Measurements from ENCODE around the gene GREB1L. TPM values are rescaled to one million over a fixed set of nuclear protein-coding genes. Genes with fewer than 3 reads are reported as not detected.
"Not testable (repeated sequence)": the region's sequence is repeated elsewhere in the genome, so short reads cannot be mapped to it uniquely, and the experiment has no call there.

The GREB1L gene
- total RNA-seq, 2 experiments from 2014 or later, result not detected

DNA sequence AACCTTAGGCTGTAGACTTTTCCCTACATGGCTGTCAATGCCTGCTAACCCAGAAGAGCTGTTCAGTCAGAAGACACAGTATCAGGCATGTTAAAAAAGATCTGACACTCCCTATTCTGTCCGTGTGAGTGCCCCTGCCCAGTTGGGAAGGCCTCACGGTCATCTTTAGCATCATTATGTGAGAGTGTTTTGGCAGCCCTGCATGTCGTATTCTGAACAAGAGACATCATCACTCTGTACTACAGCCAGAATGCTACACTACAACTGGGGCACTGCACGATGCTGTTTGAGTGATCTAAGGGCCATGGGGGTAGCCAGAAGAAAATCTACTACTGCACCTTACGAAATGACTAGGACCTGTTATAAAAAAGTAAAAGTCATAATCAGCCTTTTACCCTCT, 67.2 kb downstream of the GREB1L start:
- DNase-seq, result no peak
- ChIA-PET POLR2A (no interaction called here), CTCF (no interaction called here)
- intact Hi-C loops (cut with DNase I, micrococcal nuclease), result no loop called here
- H3K27ac Mint-ChIP-seq, result no peak overlapping the region
- peaks cover 8% of the 10 kb centered on the region for H3K27me3 Mint-ChIP-seq
- Histone ChIP-seq H3K4me1 (ENCODE audit: insufficient read depth, low read length) (no peaks in the 10 kb centered on the region), H3K4me3 (ENCODE audit: low read length) (no peak overlapping the region), H3K36me3 (ENCODE audit: insufficient read depth, low read length) (no peaks in the 10 kb centered on the region), H3K27me3 (ENCODE audit: control insufficient read depth in 1 of 2, insufficient read depth in 2 of 2, low read length in 2 of 2) (no peaks in the 10 kb centered on the region), H3K27ac (ENCODE audit: low read depth in 1 of 2, low read length in 2 of 2) (no peak overlapping the region), H3K9me3 (ENCODE audit: control insufficient read depth in 1 of 2, insufficient read depth in 1 of 2, low read length in 2 of 2) (no peaks in the 10 kb centered on the region)
- TF ChIP-seq, protein P1, sequence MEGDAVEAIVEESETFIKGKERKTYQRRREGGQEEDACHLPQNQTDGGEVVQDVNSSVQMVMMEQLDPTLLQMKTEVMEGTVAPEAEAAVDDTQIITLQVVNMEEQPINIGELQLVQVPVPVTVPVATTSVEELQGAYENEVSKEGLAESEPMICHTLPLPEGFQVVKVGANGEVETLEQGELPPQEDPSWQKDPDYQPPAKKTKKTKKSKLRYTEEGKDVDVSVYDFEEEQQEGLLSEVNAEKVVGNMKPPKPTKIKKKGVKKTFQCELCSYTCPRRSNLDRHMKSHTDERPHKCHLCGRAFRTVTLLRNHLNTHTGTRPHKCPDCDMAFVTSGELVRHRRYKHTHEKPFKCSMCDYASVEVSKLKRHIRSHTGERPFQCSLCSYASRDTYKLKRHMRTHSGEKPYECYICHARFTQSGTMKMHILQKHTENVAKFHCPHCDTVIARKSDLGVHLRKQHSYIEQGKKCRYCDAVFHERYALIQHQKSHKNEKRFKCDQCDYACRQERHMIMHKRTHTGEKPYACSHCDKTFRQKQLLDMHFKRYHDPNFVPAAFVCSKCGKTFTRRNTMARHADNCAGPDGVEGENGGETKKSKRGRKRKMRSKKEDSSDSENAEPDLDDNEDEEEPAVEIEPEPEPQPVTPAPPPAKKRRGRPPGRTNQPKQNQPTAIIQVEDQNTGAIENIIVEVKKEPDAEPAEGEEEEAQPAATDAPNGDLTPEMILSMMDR (IDR thresholded peaks at IDR 0.05), result no peak
- no peaks in the 10 kb centered on the region for H3K9me3 Mint-ChIP-seq
- no peak for ATAC-seq (ENCODE audit: poor library complexity)
- H3K36me3 Mint-ChIP-seq (ENCODE audit: low read depth), result no peaks in the 10 kb centered on the region
- H3K4me1 Mint-ChIP-seq (ENCODE audit: low read depth), result no peaks in the 10 kb centered on the region
- no peak overlapping the region for H3K4me3 Mint-ChIP-seq

DNA sequence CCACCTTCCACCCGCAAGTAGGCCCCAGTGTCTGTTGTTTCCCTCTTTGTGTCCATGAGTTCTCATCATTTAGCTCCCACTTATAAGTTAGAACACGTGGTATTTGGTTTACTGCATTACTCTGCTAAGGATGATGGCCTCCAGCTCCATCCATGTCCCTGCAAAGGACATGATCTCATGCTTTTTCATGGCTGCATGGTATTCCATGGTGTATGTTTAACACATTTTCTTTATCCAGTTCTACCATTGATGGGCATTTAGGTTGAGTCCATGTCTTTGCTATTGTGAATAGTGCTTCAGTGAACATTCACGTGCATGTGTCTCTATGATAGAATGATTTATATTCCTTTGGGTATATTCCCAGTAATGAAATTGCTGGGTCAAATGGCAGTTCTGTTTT, 69.9 kb downstream of the GREB1L start:
- H3K27ac Mint-ChIP-seq; H3K9me3 ChIP-seq (ENCODE audit: control insufficient read depth in 1 of 2, insufficient read depth in 1 of 2, low read length in 2 of 2); H3K27ac ChIP-seq (ENCODE audit: low read depth in 1 of 2, low read length in 2 of 2); H3K4me3 Mint-ChIP-seq; DNase-seq; intact Hi-C loops (cut with DNase I, micrococcal nuclease); H3K4me3 ChIP-seq (ENCODE audit: low read length); H3K36me3 Mint-ChIP-seq (ENCODE audit: low read depth); H3K4me1 Mint-ChIP-seq (ENCODE audit: low read depth); H3K9me3 Mint-ChIP-seq; H3K27me3 ChIP-seq (ENCODE audit: control insufficient read depth in 1 of 2, insufficient read depth in 2 of 2, low read length in 2 of 2); POLR2A ChIA-PET; H3K36me3 ChIP-seq (ENCODE audit: insufficient read depth, low read length); H3K4me1 ChIP-seq (ENCODE audit: insufficient read depth, low read length); ATAC-seq (ENCODE audit: poor library complexity): not testable (repeated sequence)
- peaks cover 13% of the 10 kb centered on the region for H3K27me3 Mint-ChIP-seq
- CTCF ChIA-PET, result interaction anchor here (0.5 kb wide), 1 partner anchor 83 kb away, joined by 3 read pairs; no protein-coding TSS in a partner anchor

DNA sequence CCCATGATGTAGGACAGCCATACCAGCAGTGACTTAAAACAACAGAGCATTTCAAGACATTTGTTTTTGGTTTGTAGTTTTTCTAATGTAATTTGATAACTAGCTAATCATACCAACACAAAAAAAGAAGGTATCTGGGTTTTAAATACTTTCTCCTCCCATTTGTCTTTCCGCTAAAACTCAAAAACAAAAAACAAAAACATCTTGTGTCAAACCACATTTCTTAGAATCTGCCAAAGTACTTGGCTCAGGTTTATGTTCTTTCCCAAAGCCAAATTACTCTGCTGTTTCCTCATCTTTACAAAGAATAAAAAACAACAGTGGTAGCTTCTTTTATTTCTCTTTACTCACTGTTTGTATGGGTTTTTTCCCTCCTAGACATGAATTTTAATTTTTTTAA, 71.5 kb downstream of the GREB1L start:
- ATAC-seq (ENCODE audit: poor library complexity) (no peak), DNase-seq (no peak)
- ChIA-PET CTCF (no interaction called here), POLR2A (interaction anchor here (0.7 kb wide), 1 partner anchor 30 kb away, joined by 3 read pairs; no protein-coding TSS in a partner anchor)
- H3K27ac Mint-ChIP-seq, result no peak overlapping the region
- H3K27ac ChIP-seq (ENCODE audit: low read depth in 1 of 2, low read length in 2 of 2), result no peak overlapping the region
- intact Hi-C loops (cut with DNase I, micrococcal nuclease), result no loop called here
- H3K27me3 ChIP-seq (ENCODE audit: control insufficient read depth in 1 of 2, insufficient read depth in 2 of 2, low read length in 2 of 2), result no peaks in the 10 kb centered on the region
- H3K9me3 Mint-ChIP-seq, result no peaks in the 10 kb centered on the region
- H3K9me3 ChIP-seq (ENCODE audit: control insufficient read depth in 1 of 2, insufficient read depth in 1 of 2, low read length in 2 of 2), result no peaks in the 10 kb centered on the region
- no peak overlapping the region for H3K4me3 ChIP-seq (ENCODE audit: low read length)
- H3K4me1 Mint-ChIP-seq (ENCODE audit: low read depth), result no peaks in the 10 kb centered on the region
- H3K4me3 Mint-ChIP-seq, result no peak overlapping the region
- H3K36me3 ChIP-seq (ENCODE audit: insufficient read depth, low read length), result no peaks in the 10 kb centered on the region
- no peaks in the 10 kb centered on the region for H3K4me1 ChIP-seq (ENCODE audit: insufficient read depth, low read length)
- no peaks in the 10 kb centered on the region for H3K36me3 Mint-ChIP-seq (ENCODE audit: low read depth)
- TF ChIP-seq, protein P1 (IDR thresholded peaks at IDR 0.05), result no peak
- H3K27me3 Mint-ChIP-seq, result peaks cover 9% of the 10 kb centered on the region

DNA sequence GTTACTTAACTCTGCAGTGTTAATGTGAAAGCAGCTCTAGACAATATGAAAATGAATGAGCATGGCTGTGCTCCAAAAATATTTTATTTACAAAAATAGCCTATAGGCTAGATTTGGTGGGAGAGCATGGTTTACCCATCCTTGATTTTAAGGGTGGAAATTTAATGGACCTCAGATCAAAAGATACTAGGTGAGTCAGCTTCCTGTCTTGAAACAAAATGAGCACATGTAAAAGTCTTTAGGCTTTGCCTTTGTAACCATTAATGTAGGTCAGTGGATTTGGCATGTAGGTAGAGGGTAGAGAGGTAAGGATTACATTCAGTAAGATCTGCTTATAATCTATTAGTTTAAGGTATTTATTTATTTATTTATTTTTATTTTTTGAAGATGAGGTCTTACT, 72.7 kb downstream of the GREB1L start:
- POLR2A ChIA-PET, result no interaction called here
- Histone ChIP-seq H3K27ac (ENCODE audit: low read depth in 1 of 2, low read length in 2 of 2) (no peak overlapping the region), H3K4me3 (ENCODE audit: low read length) (no peak overlapping the region), H3K27me3 (ENCODE audit: control insufficient read depth in 1 of 2, insufficient read depth in 2 of 2, low read length in 2 of 2) (no peaks in the 10 kb centered on the region), H3K4me1 (ENCODE audit: insufficient read depth, low read length) (no peaks in the 10 kb centered on the region), H3K36me3 (ENCODE audit: insufficient read depth, low read length) (no peaks in the 10 kb centered on the region), H3K9me3 (ENCODE audit: control insufficient read depth in 1 of 2, insufficient read depth in 1 of 2, low read length in 2 of 2) (no peaks in the 10 kb centered on the region)
- DNase-seq (no peak), ATAC-seq (ENCODE audit: poor library complexity) (no peak)
- intact Hi-C loops (cut with DNase I, micrococcal nuclease), result no loop called here
- Mint-ChIP-seq H3K36me3 (ENCODE audit: low read depth) (no peaks in the 10 kb centered on the region), H3K27ac (no peak overlapping the region), H3K27me3 (peaks cover 4% of the 10 kb centered on the region), H3K4me1 (ENCODE audit: low read depth) (no peaks in the 10 kb centered on the region), H3K4me3 (no peak overlapping the region), H3K9me3 (no peaks in the 10 kb centered on the region)
- TF ChIP-seq, protein P1 (IDR thresholded peaks at IDR 0.05), result no peak
- CTCF ChIA-PET, result no interaction called here

DNA sequence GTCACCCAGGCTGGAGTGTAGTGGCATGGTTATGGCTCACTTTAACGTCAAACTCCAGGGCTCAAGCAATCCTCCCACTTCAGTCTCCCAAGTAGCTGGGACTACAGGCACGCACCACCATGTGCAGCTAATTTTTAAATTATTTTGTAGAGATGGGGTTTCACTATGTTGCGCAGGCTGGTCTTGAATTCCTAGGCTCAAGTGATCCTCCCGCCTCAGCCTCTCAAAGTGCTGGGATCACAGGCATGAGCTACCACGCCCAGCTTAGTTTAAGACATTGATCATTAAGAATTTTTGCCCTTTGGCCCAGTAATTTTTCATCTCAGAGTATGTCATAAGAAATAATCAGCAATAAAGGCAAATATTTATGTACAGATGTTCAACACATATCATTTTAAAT, 73.1 kb downstream of the GREB1L start:
- H3K27me3 Mint-ChIP-seq; H3K27ac Mint-ChIP-seq; H3K4me1 ChIP-seq (ENCODE audit: insufficient read depth, low read length); intact Hi-C loops (cut with DNase I, micrococcal nuclease); H3K27me3 ChIP-seq (ENCODE audit: control insufficient read depth in 1 of 2, insufficient read depth in 2 of 2, low read length in 2 of 2); H3K27ac ChIP-seq (ENCODE audit: low read depth in 1 of 2, low read length in 2 of 2); CTCF ChIA-PET; H3K4me3 ChIP-seq (ENCODE audit: low read length); DNase-seq; H3K9me3 Mint-ChIP-seq; H3K4me1 Mint-ChIP-seq (ENCODE audit: low read depth); H3K9me3 ChIP-seq (ENCODE audit: control insufficient read depth in 1 of 2, insufficient read depth in 1 of 2, low read length in 2 of 2); H3K36me3 ChIP-seq (ENCODE audit: insufficient read depth, low read length); ATAC-seq (ENCODE audit: poor library complexity); H3K4me3 Mint-ChIP-seq; H3K36me3 Mint-ChIP-seq (ENCODE audit: low read depth); POLR2A ChIA-PET: not testable (repeated sequence)
